AG10803 (cell line): ENCODE data around the gene PUM2.
A peak's percentile ranks its signal among the peaks of the same experiment; 100 is the strongest.

ENCODE experiments used
- DNase-seq: peaks from one replicate; pipeline ENCODE4 v3.0.0; 2010; ENCODE audit warnings: low read depth
- H3K4me3 ChIP-seq: 2 replicates; pipeline ENCODE4 v1.5.1; 2011; ENCODE audit warnings: mild to moderate bottlenecking, low read length, control low read depth
- TF ChIP-seq, protein P1 (sequence below): conservative IDR thresholded peaks from 2 replicates; pipeline ENCODE4 v1.5.1; 2011; ENCODE audit warnings: mild to moderate bottlenecking, low read length, control low read depth, inconsistent platforms

Gene PUM2

GRCh38 chr2:20231159-20231558 is 119.5 kb downstream of the PUM2 start:
- TF ChIP-seq, protein P1, sequence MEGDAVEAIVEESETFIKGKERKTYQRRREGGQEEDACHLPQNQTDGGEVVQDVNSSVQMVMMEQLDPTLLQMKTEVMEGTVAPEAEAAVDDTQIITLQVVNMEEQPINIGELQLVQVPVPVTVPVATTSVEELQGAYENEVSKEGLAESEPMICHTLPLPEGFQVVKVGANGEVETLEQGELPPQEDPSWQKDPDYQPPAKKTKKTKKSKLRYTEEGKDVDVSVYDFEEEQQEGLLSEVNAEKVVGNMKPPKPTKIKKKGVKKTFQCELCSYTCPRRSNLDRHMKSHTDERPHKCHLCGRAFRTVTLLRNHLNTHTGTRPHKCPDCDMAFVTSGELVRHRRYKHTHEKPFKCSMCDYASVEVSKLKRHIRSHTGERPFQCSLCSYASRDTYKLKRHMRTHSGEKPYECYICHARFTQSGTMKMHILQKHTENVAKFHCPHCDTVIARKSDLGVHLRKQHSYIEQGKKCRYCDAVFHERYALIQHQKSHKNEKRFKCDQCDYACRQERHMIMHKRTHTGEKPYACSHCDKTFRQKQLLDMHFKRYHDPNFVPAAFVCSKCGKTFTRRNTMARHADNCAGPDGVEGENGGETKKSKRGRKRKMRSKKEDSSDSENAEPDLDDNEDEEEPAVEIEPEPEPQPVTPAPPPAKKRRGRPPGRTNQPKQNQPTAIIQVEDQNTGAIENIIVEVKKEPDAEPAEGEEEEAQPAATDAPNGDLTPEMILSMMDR, result no peak
- no peak overlapping the region for H3K4me3 ChIP-seq
- DNase-seq, result no peak

DNA sequence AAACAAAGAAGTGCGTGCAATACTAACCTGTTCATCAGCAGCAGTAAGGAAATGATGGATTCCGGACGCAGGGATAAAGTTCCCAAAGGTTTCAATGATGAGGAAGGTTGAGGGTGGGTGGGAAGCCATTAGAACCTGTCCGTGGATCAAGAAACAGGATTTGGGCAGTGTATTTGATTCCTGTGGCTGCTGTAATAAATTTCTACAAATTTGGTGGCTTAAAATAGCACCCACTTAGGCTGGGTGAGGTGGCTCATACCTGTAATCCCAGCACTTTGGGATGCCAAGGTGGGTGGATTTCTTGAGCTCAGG is 120.6 kb downstream of the PUM2 start:
- H3K4me3 ChIP-seq, result no peak overlapping the region
- TF ChIP-seq, protein P1, result no peak

DNA sequence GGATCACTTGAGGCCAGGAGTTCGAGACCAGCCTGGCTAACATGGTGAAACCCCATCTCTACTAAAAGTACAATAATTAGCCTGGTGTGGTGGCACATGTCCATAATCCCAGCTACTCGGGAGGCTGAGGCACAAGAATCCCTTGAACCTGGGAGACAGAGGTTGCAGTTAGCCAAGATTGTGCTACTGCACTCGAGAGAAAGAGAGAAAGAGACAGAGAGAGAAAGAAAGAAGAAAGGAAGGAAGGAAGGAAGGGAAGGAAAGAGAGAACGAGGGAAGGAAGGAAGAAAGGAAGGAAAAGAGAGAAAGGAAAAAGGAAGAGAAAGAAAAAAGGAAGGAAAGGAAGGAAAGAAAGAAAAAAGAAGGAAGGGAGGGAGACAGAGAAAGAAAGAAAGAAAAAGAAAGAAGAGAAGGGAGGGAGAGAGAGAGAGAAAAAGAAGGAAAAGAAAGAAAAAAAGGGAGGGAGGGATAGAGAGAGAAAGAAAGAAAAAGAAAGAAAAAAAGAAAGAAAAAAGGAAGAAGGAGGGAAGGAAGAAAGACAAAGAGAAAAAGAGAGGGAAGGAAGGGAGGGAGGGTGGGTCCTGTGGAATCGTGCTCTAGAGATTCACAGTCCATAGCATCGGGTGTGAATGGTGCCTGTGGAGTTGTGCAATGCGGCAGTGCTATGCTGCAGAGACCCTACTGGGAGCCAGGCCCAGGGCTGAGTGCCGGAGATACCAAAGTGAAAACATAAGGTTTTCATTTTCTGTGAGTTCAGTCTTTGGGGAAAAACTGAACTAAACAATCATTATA is 121.1 kb downstream of the PUM2 start:
- TF ChIP-seq, protein P1, result no peak
- H3K4me3 ChIP-seq, result no peak overlapping the region
- DNase-seq, result peak; percentile 86

More for the DNA sequence above, 120.6 kb downstream of the PUM2 start:
- no peak for DNase-seq

GRCh38 chr2:20227894-20228505 is 122.6 kb downstream of the PUM2 start:
- DNase-seq, result no peak
- H3K4me3 ChIP-seq, result no peak overlapping the region
- TF ChIP-seq, protein P1, result no peak

GRCh38 chr2:20226152-20226545 is 124.5 kb downstream of the PUM2 start:
- TF ChIP-seq, protein P1, result no peak
- no peak overlapping the region for H3K4me3 ChIP-seq
- DNase-seq, result no peak

DNA sequence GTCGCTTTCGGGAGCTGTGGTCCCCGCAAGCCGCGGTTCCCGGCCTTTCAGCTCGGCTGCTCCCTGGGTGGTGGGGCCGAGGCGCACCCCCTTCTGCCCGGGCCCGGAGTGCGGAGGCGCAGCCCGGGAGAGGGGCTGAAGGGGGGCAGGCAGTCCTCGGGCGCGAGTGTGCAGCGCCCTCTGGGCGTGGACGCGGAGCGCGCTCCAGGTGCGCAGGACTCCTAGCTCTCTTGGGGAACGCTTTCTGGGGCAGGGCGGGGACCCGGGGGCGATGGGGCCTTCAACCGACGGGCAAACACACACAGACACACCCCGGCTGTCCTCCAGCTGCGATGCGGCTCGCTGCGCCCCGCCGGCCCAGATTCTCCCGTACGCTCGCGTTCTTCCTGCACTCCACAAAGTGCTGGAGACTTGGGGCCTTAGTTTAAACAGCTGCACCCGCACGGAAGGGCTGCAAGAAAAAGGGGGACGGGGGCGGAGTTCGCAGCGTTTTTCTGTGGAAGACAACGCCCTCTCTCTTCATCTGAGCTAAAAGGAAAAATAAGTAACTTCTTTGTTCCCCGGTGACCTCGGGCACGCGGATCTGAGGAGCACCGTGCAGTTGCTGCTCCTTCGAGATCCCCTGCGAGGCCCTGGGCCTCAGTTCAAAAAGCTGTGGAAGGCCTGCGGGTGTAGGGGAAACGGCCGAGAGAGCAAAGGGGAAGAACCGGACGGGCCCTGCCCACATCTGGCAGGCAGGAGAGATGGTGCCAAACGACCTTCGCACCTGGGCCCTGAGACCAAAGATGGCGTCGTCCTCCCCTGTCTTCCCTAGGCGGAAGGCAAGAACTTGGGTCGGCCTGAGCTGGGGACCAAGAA is 125.1 kb downstream of the PUM2 start:
- peak overlapping the region; percentile 65 for H3K4me3 ChIP-seq
- DNase-seq, result peak; percentile 41
- TF ChIP-seq, protein P1, result peak; percentile 54
